GM21423 (cell line): ENCODE measurements around the gene SPECC1L.

Experiments
- ATAC-seq: cut with Tn5 transposase; IDR thresholded peaks from one replicate; pipeline ENCODE4 v1.9.1; 2021; ENCODE audit warnings: mild to moderate bottlenecking, moderate library complexity; ENCODE audit not compliant: unreplicated experiment

The SPECC1L gene

DNA sequence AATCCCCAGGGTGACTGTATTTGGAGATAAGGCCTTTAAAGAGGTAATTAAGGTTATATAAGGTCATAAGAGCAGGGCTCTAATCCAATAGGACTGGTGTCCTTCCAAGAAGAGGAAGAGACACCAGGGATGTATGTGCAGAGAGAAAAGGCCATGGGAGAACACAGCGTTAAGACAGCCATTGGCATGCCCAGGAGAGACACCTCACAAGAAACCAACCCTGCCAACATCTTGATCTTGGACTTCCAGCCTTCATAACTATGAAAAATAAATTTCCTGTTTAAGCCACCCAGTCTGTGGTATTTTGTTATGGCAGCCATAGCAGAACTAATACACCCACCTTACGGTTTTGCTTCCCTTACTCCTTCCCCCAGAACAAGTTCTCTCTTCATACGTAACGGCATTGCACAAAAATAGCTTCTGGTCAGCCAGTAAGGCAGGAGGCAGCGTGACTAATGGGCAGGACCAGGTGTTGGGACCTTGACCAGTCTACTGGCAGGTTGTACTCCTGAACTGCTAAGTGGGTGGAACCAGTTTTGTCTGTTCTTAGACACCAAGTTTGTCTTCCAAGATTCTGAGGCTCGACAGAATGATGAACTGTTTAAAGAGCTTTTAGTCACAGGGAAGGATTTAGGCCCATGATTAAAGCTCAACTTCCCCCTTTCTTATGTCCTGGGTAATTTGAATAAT, 192.6 kb downstream of the SPECC1L start:
- ATAC-seq: no peak

DNA sequence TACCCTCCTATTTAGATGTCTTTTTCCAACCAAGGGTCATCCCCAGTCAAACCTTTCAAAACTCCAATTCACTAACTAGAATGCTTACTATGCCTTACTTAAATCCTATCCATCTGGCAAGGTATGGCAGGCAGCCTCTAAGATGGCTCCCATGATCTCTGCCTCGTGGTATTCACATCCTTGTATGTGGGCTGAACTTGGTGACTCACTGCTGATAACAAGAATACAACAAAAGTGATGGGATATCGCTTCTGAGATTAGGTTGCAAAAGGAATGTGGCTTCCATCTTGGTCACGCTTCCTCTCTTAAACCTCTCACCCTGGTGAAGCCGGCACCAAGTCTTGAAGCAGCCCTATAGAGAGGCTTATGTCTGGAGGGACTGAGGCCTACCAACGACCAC, 194.9 kb downstream of the SPECC1L start:
- no peak for ATAC-seq

DNA sequence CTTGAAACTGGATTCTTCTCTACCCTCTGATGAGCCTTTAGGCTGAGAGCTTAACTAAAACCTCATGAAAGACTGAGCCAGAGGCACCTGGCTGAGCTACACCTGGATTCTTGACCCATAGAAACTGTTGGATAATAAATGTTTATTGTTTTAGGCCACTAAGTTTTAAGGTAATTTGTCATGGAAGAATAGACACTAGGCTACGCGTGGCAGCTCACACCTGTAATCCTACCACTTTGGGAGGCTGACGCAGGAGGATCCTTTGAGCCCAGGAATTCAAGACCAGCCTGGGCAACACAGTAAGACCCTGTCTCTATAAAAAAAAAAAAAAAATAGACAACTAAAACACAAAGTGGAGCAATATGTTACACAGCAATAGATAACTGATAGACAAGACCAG, 195.3 kb downstream of the SPECC1L start:
- ATAC-seq: no peak

DNA sequence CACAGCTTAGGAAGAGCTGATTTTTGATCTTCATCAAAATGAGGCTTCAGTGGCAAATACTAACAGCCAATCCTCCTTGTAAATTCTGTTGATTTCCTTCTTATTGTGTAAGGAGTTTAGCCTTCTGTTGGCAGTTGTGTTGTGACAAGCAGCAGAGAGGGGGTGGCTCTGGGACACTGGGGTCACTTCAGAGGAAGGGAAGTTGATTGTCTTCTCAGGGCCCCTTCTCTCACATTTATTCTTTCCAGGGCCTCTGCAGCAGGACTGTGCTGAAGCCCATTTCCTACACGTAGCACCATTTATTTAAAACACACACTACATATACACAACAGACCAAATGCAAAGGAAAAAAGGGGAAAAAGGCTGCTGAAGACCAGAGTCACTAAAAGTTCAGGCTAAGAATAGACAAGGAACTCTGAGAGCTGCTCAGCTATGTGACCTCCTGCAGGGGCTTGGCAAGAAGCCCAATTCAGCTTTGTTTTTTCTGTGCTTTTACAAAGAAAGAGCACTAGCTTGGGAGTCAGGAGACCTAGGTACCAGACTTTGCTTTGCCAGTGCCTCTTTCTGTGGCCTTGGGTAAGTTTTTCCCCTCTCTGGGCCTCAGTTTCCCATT, 196.2 kb downstream of the SPECC1L start:
- no peak for ATAC-seq

DNA sequence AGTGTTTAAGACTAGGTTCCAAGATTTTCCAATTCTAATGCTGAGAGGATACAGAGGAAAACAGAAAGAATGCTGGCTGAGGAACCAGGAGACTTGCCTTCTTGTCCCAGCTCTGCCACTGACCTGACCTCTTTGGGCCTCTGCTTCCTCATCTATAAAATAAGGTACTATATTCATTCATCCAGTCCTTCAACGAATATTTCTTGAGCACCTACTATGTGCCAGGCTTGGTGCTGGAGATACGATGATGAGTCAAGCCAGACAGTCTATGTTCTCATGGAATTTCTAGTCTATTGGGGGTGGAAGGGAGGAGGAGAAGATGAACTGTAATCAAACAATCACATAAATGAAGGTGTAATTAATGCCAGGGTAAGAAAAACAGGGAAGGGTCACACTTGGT, 196.7 kb downstream of the SPECC1L start:
- ATAC-seq: no peak
